Gastroesophageal sphincter (tissue), 4 donors: Measurements from ENCODE around the gene ZNF304. TPM values are rescaled to one million over a fixed set of nuclear protein-coding genes. Genes with fewer than 3 reads are reported as not detected.

Experiments
- ATAC-seq: fragments of 150-250 bp; one replicate; pipeline ENCODE4 v1.9.1; 2016; ENCODE audit warnings: mild to moderate bottlenecking, moderate library complexity
- H3K27ac ChIP-seq, 4 donors: fragments of 200-600 bp; sonication (generic) in 3 of 4; 1 replicate in 3 of 4; 2 replicates in 1 of 4; pipeline ENCODE4 v1.5.1; 2016 to 2019
- H3K27me3 ChIP-seq: fragments of 200-600 bp; sonication (generic); one replicate; pipeline ENCODE4 v1.5.1; 2019
- H3K36me3 ChIP-seq, 2 donors: fragments of 200-600 bp; sonication (generic); one replicate each; pipeline ENCODE4 v1.5.1; 2019; ENCODE audit warnings: control low read depth in 1 of 2
- H3K4me1 ChIP-seq, 3 donors: fragments of 200-600 bp; sonication (generic); 1 replicate in 2 of 3; 2 replicates in 1 of 3; pipeline ENCODE4 v1.5.1; 2016 to 2019; ENCODE audit warnings: control low read depth in 2 of 3
- H3K4me3 ChIP-seq, 2 donors: fragments of 200-600 bp; sonication (generic); one replicate each; pipeline ENCODE4 v1.5.1; 2019; ENCODE audit warnings: mild to moderate bottlenecking in 1 of 2, moderate library complexity in 1 of 2
- H3K9me3 ChIP-seq, 3 donors: fragments of 200-600 bp; sonication (generic); one replicate each; pipeline ENCODE4 v1.5.1; 2017 to 2019; ENCODE audit warnings: control low read depth in 2 of 3
- EP300 ChIP-seq: sonication (generic); formaldehyde crosslinking; IDR thresholded peaks from one replicate; pipeline ENCODE4 v1.6.1; 2017; ENCODE audit warnings: antibody characterized with exemption, mild to moderate bottlenecking
- POLR2A ChIP-seq, 2 donors: fragments of 450-650 bp; IDR thresholded peaks; one replicate each; pipeline ENCODE4 v1.6.1; 2017; ENCODE audit warnings: antibody characterized with exemption in 2 of 2, mild to moderate bottlenecking in 2 of 2, moderate library complexity in 1 of 2
- POLR2AphosphoS5 ChIP-seq: sonication (generic); formaldehyde crosslinking; IDR thresholded peaks from one replicate; pipeline ENCODE4 v1.6.1; 2017; ENCODE audit warnings: antibody characterized with exemption
- WGBS, 2 donors: methylation state at CpG; one replicate each; pipeline ENCODE4 v1.1.5; 2018; ENCODE audit warnings: low coverage in 1 of 2; 5-methylcytosine and 5-hydroxymethylcytosine counted together
- total RNA-seq, 4 donors: library from RNA; depleted of rRNA; stranded (reverse); fragments of >200 nt; gene quantifications; one replicate each; pipeline ENCODE4 v1.1.0, GENCODE V29; 2016
- TF ChIP-seq, protein P1 (sequence below), 4 experiments: fragments of 200-600 bp in 2 of 4; fragments of 450-650 bp in 2 of 4; sonication (generic) in 1 of 4; IDR thresholded peaks; one replicate each; pipeline ENCODE4 v1.5.1; 2017 to 2019; ENCODE audit warnings: antibody characterized with exemption in 4 of 4, mild to moderate bottlenecking in 2 of 4, moderate library complexity in 2 of 4

The ZNF304 gene
- total RNA-seq, 4 donors from 2014 or later, result 9.2 to 12.2 (median 10.9) TPM

DNA sequence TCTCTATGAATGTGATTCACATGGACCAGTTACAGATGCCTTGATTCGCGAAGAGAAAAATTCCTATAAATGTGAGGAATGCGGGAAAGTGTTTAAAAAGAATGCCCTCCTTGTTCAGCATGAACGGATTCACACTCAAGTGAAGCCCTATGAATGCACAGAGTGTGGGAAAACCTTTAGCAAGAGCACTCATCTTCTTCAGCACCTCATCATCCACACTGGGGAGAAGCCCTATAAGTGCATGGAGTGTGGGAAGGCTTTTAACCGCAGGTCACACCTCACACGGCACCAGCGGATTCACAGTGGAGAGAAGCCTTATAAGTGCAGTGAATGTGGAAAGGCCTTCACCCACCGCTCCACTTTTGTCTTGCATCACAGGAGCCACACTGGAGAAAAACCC, 23.1 kb upstream of the ZNF304 start:
- WGBS, 2 donors, result 78 to 93% methylated on average over 6 to 8 of the region's 8 CpGs
- TF ChIP-seq, protein P1, sequence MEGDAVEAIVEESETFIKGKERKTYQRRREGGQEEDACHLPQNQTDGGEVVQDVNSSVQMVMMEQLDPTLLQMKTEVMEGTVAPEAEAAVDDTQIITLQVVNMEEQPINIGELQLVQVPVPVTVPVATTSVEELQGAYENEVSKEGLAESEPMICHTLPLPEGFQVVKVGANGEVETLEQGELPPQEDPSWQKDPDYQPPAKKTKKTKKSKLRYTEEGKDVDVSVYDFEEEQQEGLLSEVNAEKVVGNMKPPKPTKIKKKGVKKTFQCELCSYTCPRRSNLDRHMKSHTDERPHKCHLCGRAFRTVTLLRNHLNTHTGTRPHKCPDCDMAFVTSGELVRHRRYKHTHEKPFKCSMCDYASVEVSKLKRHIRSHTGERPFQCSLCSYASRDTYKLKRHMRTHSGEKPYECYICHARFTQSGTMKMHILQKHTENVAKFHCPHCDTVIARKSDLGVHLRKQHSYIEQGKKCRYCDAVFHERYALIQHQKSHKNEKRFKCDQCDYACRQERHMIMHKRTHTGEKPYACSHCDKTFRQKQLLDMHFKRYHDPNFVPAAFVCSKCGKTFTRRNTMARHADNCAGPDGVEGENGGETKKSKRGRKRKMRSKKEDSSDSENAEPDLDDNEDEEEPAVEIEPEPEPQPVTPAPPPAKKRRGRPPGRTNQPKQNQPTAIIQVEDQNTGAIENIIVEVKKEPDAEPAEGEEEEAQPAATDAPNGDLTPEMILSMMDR (IDR thresholded peaks at IDR 0.05), result no peak
- TF ChIP-seq POLR2A (IDR thresholded peaks at IDR 0.05), result no peak
- no peak for TF ChIP-seq EP300
- no peak for TF ChIP-seq POLR2AphosphoS5
- H3K9me3 ChIP-seq, result peaks cover 0 to 85% (median 3%) of the 10 kb centered on the region in 3 donors
- H3K27me3 ChIP-seq, result no peaks in the 10 kb centered on the region
- peaks cover 0 to under 1% (median 0%) of the 10 kb centered on the region in 3 donors for H3K4me1 ChIP-seq
- no peak for ATAC-seq
- peaks cover 15 to 90% of the 10 kb centered on the region in 2 donors for H3K36me3 ChIP-seq
- no peak overlapping the region for H3K4me3 ChIP-seq
- no peak overlapping the region for H3K27ac ChIP-seq

DNA sequence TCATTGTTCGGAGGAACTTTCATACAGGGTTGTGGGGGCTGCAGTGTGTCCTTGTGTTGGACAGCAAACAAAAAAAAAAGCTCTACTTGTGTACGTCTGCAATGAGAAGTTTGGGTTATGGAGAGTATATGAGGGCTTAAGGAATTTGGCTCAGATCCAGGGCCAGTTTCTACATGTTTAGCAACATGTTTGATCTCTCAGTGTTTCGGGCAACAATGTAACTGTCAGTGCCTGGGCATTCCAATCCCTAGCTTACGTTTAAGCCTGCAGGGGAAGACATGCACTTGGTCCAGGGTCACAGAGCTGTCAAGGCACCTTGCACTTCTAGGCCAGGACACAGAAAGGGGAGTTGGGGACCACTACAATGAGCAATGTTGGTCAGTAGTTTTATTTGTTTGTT, 16.9 kb upstream of the ZNF304 start:
- Histone ChIP-seq H3K4me1 (peaks cover 0 to 3% (median 0%) of the 10 kb centered on the region in 3 donors), H3K9me3 (peaks cover 0 to 23% (median 0%) of the 10 kb centered on the region in 3 donors), H3K27me3 (no peaks in the 10 kb centered on the region), H3K4me3 (no peak overlapping the region), H3K27ac (no peak overlapping the region), H3K36me3 (peaks cover 0 to 36% of the 10 kb centered on the region in 2 donors)
- TF ChIP-seq POLR2AphosphoS5, result no peak
- TF ChIP-seq, protein P1 (IDR thresholded peaks at IDR 0.05), result no peak
- no peak for ATAC-seq
- WGBS, 2 donors, result 81% methylated on average over 4 of the region's 4 CpGs; no CpG with 5 or more reads in 1 of the 2 donors

DNA sequence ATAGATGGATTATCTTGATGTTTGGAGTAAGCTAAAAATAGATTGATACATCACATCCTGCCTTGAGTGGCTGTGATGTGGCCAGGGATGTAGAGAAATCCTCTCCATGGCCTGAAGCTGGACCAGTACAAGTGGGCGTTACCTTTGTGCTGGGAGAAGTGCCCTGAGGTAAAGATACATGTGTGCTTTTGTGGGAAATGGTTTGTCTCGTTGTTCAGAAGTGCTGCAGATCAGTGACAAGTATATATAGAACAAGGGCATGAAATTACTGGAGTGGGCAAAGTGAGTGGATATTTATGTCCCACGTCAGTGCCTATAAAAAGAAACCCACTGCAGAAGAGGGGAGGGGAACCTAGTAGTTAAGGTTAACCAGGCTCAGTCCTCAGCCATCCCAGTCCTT, 12.2 kb upstream of the ZNF304 start:
- ATAC-seq, result no peak

DNA sequence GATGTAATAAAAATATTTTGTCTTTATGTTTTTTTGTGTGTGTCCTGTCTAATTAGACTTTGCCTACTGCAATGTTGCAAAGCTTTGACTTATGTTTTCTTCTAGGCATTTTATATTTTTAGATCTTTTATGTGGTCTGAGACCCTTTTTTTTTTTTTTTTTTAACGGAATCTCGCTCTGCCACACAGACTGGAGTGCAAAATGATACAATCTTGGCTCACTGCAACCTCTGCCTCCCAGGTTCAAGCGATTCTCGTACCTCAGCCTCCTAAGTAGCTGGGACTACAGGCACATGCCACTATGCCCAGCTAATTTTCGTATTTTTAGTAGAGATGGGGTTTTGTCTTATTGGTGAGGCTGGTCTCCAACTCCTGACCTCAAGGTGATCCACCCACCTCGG, 8.5 kb upstream of the ZNF304 start:
- no peak for ATAC-seq
- no peak overlapping the region for H3K4me3 ChIP-seq

More for the DNA sequence above, 12.2 kb upstream of the ZNF304 start:
- Histone ChIP-seq H3K27ac (no peak overlapping the region), H3K9me3 (no peaks in the 10 kb centered on the region), H3K4me3 (no peak overlapping the region), H3K4me1 (peaks cover 0 to 8% (median 0%) of the 10 kb centered on the region in 3 donors), H3K27me3 (no peaks in the 10 kb centered on the region), H3K36me3 (no peaks in the 10 kb centered on the region)
- TF ChIP-seq, protein P1 (IDR thresholded peaks at IDR 0.05), result no peak
- TF ChIP-seq POLR2A (IDR thresholded peaks at IDR 0.05) (no peak), EP300 (no peak), POLR2AphosphoS5 (no peak)
- WGBS, 2 donors, result 30 to 70% methylated on average over 3 of the region's 3 CpGs

DNA sequence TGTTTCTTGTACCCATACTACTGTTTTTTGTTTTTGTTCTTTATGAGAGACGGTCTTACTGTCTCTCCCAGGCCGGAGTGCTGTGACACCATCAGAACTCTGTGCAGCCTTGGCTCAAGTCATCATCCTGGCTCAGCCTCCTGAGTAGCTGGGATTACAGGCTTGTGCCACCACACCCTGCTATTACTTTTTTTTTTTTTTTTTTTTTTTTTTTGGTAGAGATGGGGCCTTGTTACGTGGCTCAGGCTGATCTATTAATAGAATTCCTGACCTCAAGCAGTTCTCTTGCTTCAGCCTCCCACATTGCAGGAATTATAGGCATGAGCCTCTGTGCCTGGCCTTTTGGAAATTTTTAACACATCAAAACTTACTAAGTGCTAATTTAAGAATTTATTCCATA, 2.9 kb upstream of the ZNF304 start:
- WGBS, 2 donors, result 67 to 89% methylated on average over 2 to 3 of the region's 3 CpGs
- H3K36me3 ChIP-seq, result peaks cover 0 to 7% of the 10 kb centered on the region in 2 donors
- ATAC-seq, result no peak
- peaks cover 0 to 9% (median 0%) of the 10 kb centered on the region in 3 donors for H3K9me3 ChIP-seq
- peaks cover 0 to 23% (median 9%) of the 10 kb centered on the region in 3 donors for H3K4me1 ChIP-seq
- no peak overlapping the region for H3K4me3 ChIP-seq
- H3K27me3 ChIP-seq, result no peaks in the 10 kb centered on the region
- TF ChIP-seq POLR2A (IDR thresholded peaks at IDR 0.05), result no peak
- TF ChIP-seq, protein P1 (IDR thresholded peaks at IDR 0.05), result no peak
- H3K27ac ChIP-seq, result no peak overlapping the region

More for the DNA sequence above, 8.5 kb upstream of the ZNF304 start:
- H3K36me3 ChIP-seq, result no peaks in the 10 kb centered on the region
- H3K9me3 ChIP-seq, result no peaks in the 10 kb centered on the region
- TF ChIP-seq EP300 (no peak), POLR2A (IDR thresholded peaks at IDR 0.05) (no peak), POLR2AphosphoS5 (no peak)
- TF ChIP-seq, protein P1 (IDR thresholded peaks at IDR 0.05), result no peak
- H3K27ac ChIP-seq, result no peak overlapping the region
- 58 to 60% methylated on average over 1 to 5 of the region's 6 CpGs for whole genome bisulfite sequencing, 2 donors
- H3K27me3 ChIP-seq, result no peaks in the 10 kb centered on the region
- H3K4me1 ChIP-seq, result peaks cover 0 to 8% (median 0%) of the 10 kb centered on the region in 3 donors
